ENCODE results near the gene EIF6. TPM values are rescaled to one million over a fixed set of nuclear protein-coding genes. Genes with fewer than 3 reads are reported as not detected.

EIF6 gene
- total and polyA plus RNA-seq, 2 donors (not counting 3 experiments of a cell fraction or from before 2014, with no cell fraction given) = 153 to 286 TPM

DNA sequence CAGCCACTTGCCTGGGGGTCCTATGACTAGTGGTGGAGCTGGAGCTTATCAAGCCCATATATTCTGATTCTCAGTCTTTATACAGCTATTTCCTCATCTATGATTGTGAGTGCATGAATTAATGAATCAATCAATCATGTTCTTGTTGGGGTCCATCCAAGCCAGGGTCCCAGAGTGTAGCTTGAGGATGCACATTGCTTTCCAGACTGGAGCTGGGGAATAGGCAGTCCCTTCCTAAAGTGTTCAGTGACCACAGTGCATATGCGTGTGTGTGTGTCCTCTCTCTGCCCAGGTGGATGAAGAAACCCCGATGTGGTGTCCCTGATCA lies 33.0 kb downstream of the EIF6 start:
- Histone ChIP-seq H3K4me1 (ENCODE audit: control insufficient read depth, extremely low read depth, insufficient read depth, low read length) (no peaks in the 10 kb centered on the region), H3K4me3 (replicated peaks in 1 of 3; ENCODE audit: insufficient read depth in 1 of 3, low read depth in 1 of 3, low read length in 3 of 3) (no peak overlapping the region), H3K27ac (ENCODE audit: insufficient read depth, low read depth, low read length) (no peak overlapping the region), H3K9me1 (replicated peaks; ENCODE audit: control insufficient read depth, extremely low read depth, insufficient read depth, low read length) (no peaks in the 10 kb centered on the region), H3K4me2 (ENCODE audit: insufficient read depth, low read length) (no peak overlapping the region), H3K9me3 (replicated peaks; ENCODE audit: control insufficient read depth, insufficient read depth, low read length) (no peaks in the 10 kb centered on the region), H4K20me1 (replicated peaks; ENCODE audit: control insufficient read depth, extremely low read depth, insufficient read depth, low read length) (no peaks in the 10 kb centered on the region), H3K36me3 (ENCODE audit: control insufficient read depth in 2 of 2, extremely low read depth in 1 of 2, insufficient read depth in 2 of 2, low read length in 2 of 2) (no peaks in the 10 kb centered on the region), H2AFZ (ENCODE audit: low read depth, low read length) (no peak overlapping the region), H3K27me3 (ENCODE audit: control insufficient read depth in 2 of 2, insufficient read depth in 2 of 2, low read length in 2 of 2) (peaks cover 0 to 4% of the 10 kb centered on the region in 2 experiments), H3K9ac (replicated peaks; ENCODE audit: extremely low read depth, insufficient read depth, low read length) (no peak overlapping the region), H3K79me2 (ENCODE audit: control insufficient read depth, insufficient read depth, low read length) (no peaks in the 10 kb centered on the region)
- FAIRE-seq = no peak
- no TSS peak for BruUV-seq (replicated peaks)
- TF ChIP-seq, protein P1, sequence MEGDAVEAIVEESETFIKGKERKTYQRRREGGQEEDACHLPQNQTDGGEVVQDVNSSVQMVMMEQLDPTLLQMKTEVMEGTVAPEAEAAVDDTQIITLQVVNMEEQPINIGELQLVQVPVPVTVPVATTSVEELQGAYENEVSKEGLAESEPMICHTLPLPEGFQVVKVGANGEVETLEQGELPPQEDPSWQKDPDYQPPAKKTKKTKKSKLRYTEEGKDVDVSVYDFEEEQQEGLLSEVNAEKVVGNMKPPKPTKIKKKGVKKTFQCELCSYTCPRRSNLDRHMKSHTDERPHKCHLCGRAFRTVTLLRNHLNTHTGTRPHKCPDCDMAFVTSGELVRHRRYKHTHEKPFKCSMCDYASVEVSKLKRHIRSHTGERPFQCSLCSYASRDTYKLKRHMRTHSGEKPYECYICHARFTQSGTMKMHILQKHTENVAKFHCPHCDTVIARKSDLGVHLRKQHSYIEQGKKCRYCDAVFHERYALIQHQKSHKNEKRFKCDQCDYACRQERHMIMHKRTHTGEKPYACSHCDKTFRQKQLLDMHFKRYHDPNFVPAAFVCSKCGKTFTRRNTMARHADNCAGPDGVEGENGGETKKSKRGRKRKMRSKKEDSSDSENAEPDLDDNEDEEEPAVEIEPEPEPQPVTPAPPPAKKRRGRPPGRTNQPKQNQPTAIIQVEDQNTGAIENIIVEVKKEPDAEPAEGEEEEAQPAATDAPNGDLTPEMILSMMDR (IDR thresholded peaks at IDR 0.05; ENCODE audit: extremely low read depth in 1 of 2, insufficient read depth in 1 of 2, low read depth in 1 of 2, low read length in 2 of 2) = no peak
- TF ChIP-seq, protein P2, sequence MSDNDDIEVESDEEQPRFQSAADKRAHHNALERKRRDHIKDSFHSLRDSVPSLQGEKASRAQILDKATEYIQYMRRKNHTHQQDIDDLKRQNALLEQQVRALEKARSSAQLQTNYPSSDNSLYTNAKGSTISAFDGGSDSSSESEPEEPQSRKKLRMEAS (IDR thresholded peaks at IDR 0.05; ENCODE audit: insufficient read depth, insufficient read length) = no peak
- POLR2A ChIA-PET = no interaction called here
- CTCF ChIA-PET = interaction anchor here (1.0 to 1.4 kb wide), 3 partner anchors 13 to 155 kb away, joined by 3 to 5 read pairs (median 3); no protein-coding TSS in a partner anchor
- DNase-seq (ENCODE audit: low read depth, low spot score) = no peak
- intact Hi-C loops (cut with micrococcal nuclease) (no loop called here), dilution Hi-C loops (cut with MboI; ENCODE audit: extremely low pct_ligation_motif_present, low sequenced_read_pairs) (loop anchor here (25.0 kb wide), 1 partner anchor 414 kb away; the partner anchor contains the start of gene NCOA6)

DNA sequence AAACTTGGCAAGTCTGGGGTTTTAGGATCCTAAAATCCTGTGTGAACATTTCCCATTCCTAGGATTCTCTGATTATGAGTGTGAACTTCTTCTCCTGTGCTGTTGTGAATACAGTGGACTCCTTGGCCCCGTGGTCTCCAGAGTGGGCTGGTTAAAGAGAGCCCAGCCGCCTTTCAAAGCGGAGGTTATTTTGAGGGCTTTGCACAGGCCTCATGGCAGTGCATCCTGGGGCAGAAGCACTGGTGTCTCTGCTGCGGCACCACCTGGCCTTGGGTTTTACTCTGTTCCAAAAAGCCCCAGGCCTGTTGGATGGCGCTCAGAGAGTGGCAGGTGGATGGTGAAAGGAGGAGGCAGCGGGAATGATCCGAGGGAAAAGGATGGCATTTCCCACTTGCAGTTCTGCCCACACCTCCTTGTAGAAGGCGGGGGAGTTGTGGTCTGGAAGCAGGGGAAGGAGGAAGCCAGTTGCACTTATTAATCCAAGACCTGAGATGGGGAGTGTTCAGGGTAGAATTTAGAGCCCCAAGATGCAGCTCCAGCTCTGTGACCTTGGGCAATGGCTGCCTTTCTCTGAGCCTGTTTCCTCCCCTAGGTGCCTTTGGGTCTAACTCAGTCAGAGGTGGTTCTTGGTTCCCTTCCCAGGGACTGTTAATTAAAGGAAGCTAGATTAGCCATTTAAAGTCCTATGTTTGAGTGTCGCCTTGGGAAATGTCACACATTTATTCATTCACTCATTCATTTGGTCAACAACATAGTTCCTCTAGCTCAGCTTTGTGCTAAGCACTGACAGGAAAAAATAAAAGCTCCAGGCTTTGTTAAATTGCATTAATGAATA lies 35.7 kb downstream of the EIF6 start:
- Histone ChIP-seq H2AFZ (ENCODE audit: low read depth, low read length) (no peak overlapping the region), H3K79me2 (ENCODE audit: control insufficient read depth, insufficient read depth, low read length) (no peaks in the 10 kb centered on the region), H3K4me1 (ENCODE audit: control insufficient read depth, extremely low read depth, insufficient read depth, low read length) (no peaks in the 10 kb centered on the region), H3K9ac (replicated peaks; ENCODE audit: extremely low read depth, insufficient read depth, low read length) (no peak overlapping the region), H3K4me2 (ENCODE audit: insufficient read depth, low read length) (no peak overlapping the region), H3K4me3 (replicated peaks in 1 of 3; ENCODE audit: insufficient read depth in 1 of 3, low read depth in 1 of 3, low read length in 3 of 3) (no peak overlapping the region), H3K9me3 (replicated peaks; ENCODE audit: control insufficient read depth, insufficient read depth, low read length) (no peaks in the 10 kb centered on the region), H3K27ac (ENCODE audit: insufficient read depth, low read depth, low read length) (no peak overlapping the region), H3K27me3 (ENCODE audit: control insufficient read depth in 2 of 2, insufficient read depth in 2 of 2, low read length in 2 of 2) (peaks cover 4 to 8% of the 10 kb centered on the region in 2 experiments), H3K9me1 (replicated peaks; ENCODE audit: control insufficient read depth, extremely low read depth, insufficient read depth, low read length) (no peaks in the 10 kb centered on the region), H3K36me3 (ENCODE audit: control insufficient read depth in 2 of 2, extremely low read depth in 1 of 2, insufficient read depth in 2 of 2, low read length in 2 of 2) (no peaks in the 10 kb centered on the region), H4K20me1 (replicated peaks; ENCODE audit: control insufficient read depth, extremely low read depth, insufficient read depth, low read length) (no peaks in the 10 kb centered on the region)
- POLR2A ChIA-PET = no interaction called here
- BruUV-seq (replicated peaks) = no TSS peak
- DNase-seq (ENCODE audit: low read depth, low spot score) (no peak), FAIRE-seq (no peak)
- TF ChIP-seq, protein P1 (IDR thresholded peaks at IDR 0.05; ENCODE audit: extremely low read depth in 1 of 2, insufficient read depth in 1 of 2, low read depth in 1 of 2, low read length in 2 of 2) = no peak
- TF ChIP-seq GATA2 (IDR thresholded peaks at IDR 0.05; ENCODE audit: insufficient read depth, insufficient read length, low read depth, low read length) (no peak), EZH2 (IDR thresholded peaks at IDR 0.05; ENCODE audit: borderline replicate concordance, low read depth, low read length, severe bottlenecking) (no peak), JUN (IDR thresholded peaks at IDR 0.05; ENCODE audit: borderline replicate concordance, insufficient read depth, insufficient read length, low read depth) (no peak)
- TF ChIP-seq, protein P2 (IDR thresholded peaks at IDR 0.05; ENCODE audit: insufficient read depth, insufficient read length) = no peak
- dilution Hi-C loops (cut with MboI; ENCODE audit: extremely low pct_ligation_motif_present, low sequenced_read_pairs) (no loop called here), intact Hi-C loops (cut with micrococcal nuclease) (no loop called here)
- CTCF ChIA-PET = interaction anchor here (0.9 to 2.1 kb wide), 3 partner anchors 29 to 152 kb away, joined by 3 to 6 read pairs (median 3); partner anchors contain the start of gene MMP24OS

All from endothelial cell of umbilical vein (primary cell).